Esophagus muscularis mucosa (tissue), 4 donors: ENCODE data around the gene KLHL24. TPM values are rescaled to one million over a fixed set of nuclear protein-coding genes. Genes with fewer than 3 reads are reported as not detected.
"Not testable (repeated sequence)": the region's sequence is repeated elsewhere in the genome, so short reads cannot be mapped to it uniquely, and the experiment has no call there.

Source experiments
- DNase-seq: peaks from one replicate; pipeline ENCODE4 v3.0.0-alpha.2; 2017; ENCODE audit errors: extremely low spot score
- H3K27ac ChIP-seq, 4 donors: fragments of 200-600 bp; sonication (generic); replicated peaks in 1 of 4; 1 replicate in 3 of 4; 2 replicates in 1 of 4; pipeline ENCODE4 v1.5.1; 2016 to 2019; ENCODE audit warnings: mild to moderate bottlenecking in 1 of 4
- H3K27me3 ChIP-seq, 4 donors: fragments of 200-600 bp; sonication (generic); one replicate each; pipeline versions ENCODE4 v1.5.1 to v1.6.0; 2016 to 2019
- H3K36me3 ChIP-seq, 4 donors: fragments of 200-600 bp; sonication (generic); one replicate each; pipeline ENCODE4 v1.5.1; 2016 to 2019
- H3K4me1 ChIP-seq, 4 donors: fragments of 200-600 bp; sonication (generic); one replicate each; pipeline ENCODE4 v1.5.1; 2016 to 2019
- H3K4me3 ChIP-seq, 4 donors: fragments of 200-600 bp; sonication (generic); 1 replicate in 2 of 4; 2 replicates in 2 of 4; pipeline ENCODE4 v1.5.1; 2016 to 2019; ENCODE audit warnings: mild to moderate bottlenecking in 4 of 4, moderate library complexity in 1 of 4
- H3K9me3 ChIP-seq, 4 donors: fragments of 200-600 bp; sonication (generic); 1 replicate in 3 of 4; 2 replicates in 1 of 4; pipeline ENCODE4 v1.5.1; 2016 to 2019
- CTCF ChIP-seq, 3 experiments: fragments of 200-600 bp in 2 of 3; fragments of 450-650 bp in 1 of 3; sonication (generic) in 2 of 3; IDR thresholded peaks; one replicate each; pipeline ENCODE4 v1.5.1; 2017 to 2019; ENCODE audit warnings: antibody characterized with exemption in 3 of 3, mild to moderate bottlenecking in 2 of 3, moderate library complexity in 1 of 3
- EP300 ChIP-seq: sonication (generic); formaldehyde crosslinking; IDR thresholded peaks from one replicate; pipeline ENCODE4 v1.6.1; 2017; ENCODE audit warnings: antibody characterized with exemption
- POLR2A ChIP-seq: fragments of 450-650 bp; IDR thresholded peaks from one replicate; pipeline ENCODE4 v1.6.1; 2017; ENCODE audit warnings: antibody characterized with exemption, moderate library complexity, mild to moderate bottlenecking, low read depth
- POLR2AphosphoS5 ChIP-seq, 2 donors: sonication (generic); formaldehyde crosslinking; IDR thresholded peaks; one replicate each; pipeline ENCODE4 v1.6.1; 2017; ENCODE audit warnings: antibody characterized with exemption in 2 of 2
- WGBS: methylation state at CpG from one replicate; pipeline ENCODE4 v1.1.5; 2018; 5-methylcytosine and 5-hydroxymethylcytosine counted together
- intact Hi-C: fragments of 100-400 bp; cut with DNase I; formaldehyde crosslinking; loops from one replicate; pipeline ENCODE4 v1.15.1; 2023
- total RNA-seq, 4 donors: library from RNA; depleted of rRNA; stranded (reverse); fragments of >200 nt; gene quantifications; one replicate each; pipeline versions ENCODE4 v1.1.0 to v1.2.1, GENCODE V29; 2016

KLHL24 gene
- total RNA-seq, 4 donors from 2014 or later: 87.5 to 166 (median 123) TPM

GRCh38 chr3:183620252-183620628, 15.2 kb upstream of the KLHL24 start:
- DNase-seq: no peak
- Histone ChIP-seq H3K4me3 (no peak overlapping the region), H3K27me3 (no peaks in the 10 kb centered on the region), H3K36me3 (no peaks in the 10 kb centered on the region), H3K4me1 (peaks cover 0 to 8% (median 0%) of the 10 kb centered on the region in 4 donors), H3K27ac (no peak overlapping the region), H3K9me3 (no peaks in the 10 kb centered on the region)
- WGBS: 87% methylated on average over 1 of the region's 1 CpG
- no peak for TF ChIP-seq EP300
- no peak for TF ChIP-seq POLR2AphosphoS5 (IDR thresholded peaks at IDR 0.05)
- TF ChIP-seq POLR2A: no peak
- no peak for TF ChIP-seq CTCF (IDR thresholded peaks at IDR 0.05)
- intact Hi-C loops: no loop called here

GRCh38 chr3:183622473-183622872, 12.9 kb upstream of the KLHL24 start:
- WGBS: 92% methylated on average over 2 of the region's 2 CpGs
- not testable (repeated sequence) for DNase-seq

GRCh38 chr3:183626877-183627594, 8.4 kb upstream of the KLHL24 start:
- 71% methylated on average over 8 of the region's 8 CpGs for WGBS
- peak overlapping the region in 2 of 4 donors; percentile 30 to 36 for H3K27ac ChIP-seq
- no peak for DNase-seq
- intact Hi-C loops: no loop called here
- TF ChIP-seq CTCF (IDR thresholded peaks at IDR 0.05) (no peak), POLR2AphosphoS5 (IDR thresholded peaks at IDR 0.05) (peak; percentile 45 to 51)
- H3K36me3 ChIP-seq: no peaks in the 10 kb centered on the region
- H3K4me1 ChIP-seq: peaks cover 6 to 13% (median 10%) of the 10 kb centered on the region in 4 donors
- H3K4me3 ChIP-seq: no peak overlapping the region
- H3K27me3 ChIP-seq: no peaks in the 10 kb centered on the region
- no peaks in the 10 kb centered on the region for H3K9me3 ChIP-seq

More at GRCh38 chr3:183622473-183622872, 12.9 kb upstream of the KLHL24 start:
- intact Hi-C loops, H3K27me3 ChIP-seq, H3K36me3 ChIP-seq, H3K9me3 ChIP-seq, H3K4me3 ChIP-seq, H3K27ac ChIP-seq: not testable (repeated sequence)
- peaks cover 6 to 12% (median 9%) of the 10 kb centered on the region in 4 donors for H3K4me1 ChIP-seq

- 91% methylated on average over 3 of the region's 3 CpGs for WGBS
- Histone ChIP-seq H3K4me1 (peaks cover 6 to 12% (median 9%) of the 10 kb centered on the region in 4 donors), H3K4me3 (no peak overlapping the region), H3K9me3 (no peaks in the 10 kb centered on the region), H3K27ac (no peak overlapping the region), H3K36me3 (no peaks in the 10 kb centered on the region), H3K27me3 (no peaks in the 10 kb centered on the region)
- intact Hi-C loops: no loop called here
- TF ChIP-seq POLR2AphosphoS5 (IDR thresholded peaks at IDR 0.05): no peak
- no peak for TF ChIP-seq POLR2A
- DNase-seq: no peak
These were observed 5.7 kb upstream of the KLHL24 start for GRCh38 chr3:183629546-183630301.

- H3K27ac ChIP-seq: no peak overlapping the region
- no peak for DNase-seq
- intact Hi-C loops: no loop called here
- no peak overlapping the region for H3K4me3 ChIP-seq
- peaks cover 9 to 13% (median 11%) of the 10 kb centered on the region in 4 donors for H3K4me1 ChIP-seq
- no peaks in the 10 kb centered on the region for H3K36me3 ChIP-seq
- H3K9me3 ChIP-seq: no peaks in the 10 kb centered on the region
- no peaks in the 10 kb centered on the region for H3K27me3 ChIP-seq
- no peak for TF ChIP-seq EP300
- no peak for TF ChIP-seq CTCF (IDR thresholded peaks at IDR 0.05)
- TF ChIP-seq POLR2AphosphoS5 (IDR thresholded peaks at IDR 0.05): no peak
- no peak for TF ChIP-seq POLR2A
These were observed 3.7 kb upstream of the KLHL24 start for GRCh38 chr3:183631715-183632114.

GRCh38 chr3:183632725-183633124, 2.7 kb upstream of the KLHL24 start:
- H3K27me3 ChIP-seq, intact Hi-C loops, H3K4me3 ChIP-seq, DNase-seq, H3K9me3 ChIP-seq, H3K27ac ChIP-seq, H3K36me3 ChIP-seq: not testable (repeated sequence)
- peaks cover 14 to 16% (median 14%) of the 10 kb centered on the region in 4 donors for H3K4me1 ChIP-seq
- WGBS: 97% methylated on average over 8 of the region's 8 CpGs
